Activated CD4-positive, alpha-beta memory T cell treated with anti-CD3 and anti-CD28 coated beads, Interleukin-2, amount 10 ng/mL, durations not matched to agents 7 days and 5 days (primary cell): Measurements from ENCODE around the gene ANKRD22. TPM values are rescaled to one million over a fixed set of nuclear protein-coding genes. Genes with fewer than 3 reads are reported as not detected.
A peak's percentile ranks its signal among the peaks of the same experiment; 100 is the strongest.

ENCODE experiments used
- CTCF ChIA-PET: fragments of 350-600 bp; sonication (Branson Sonifier 250); formaldehyde crosslinking; loops from one replicate; lab custom pipeline; 2021; ENCODE audit warnings: antibody characterized with exemption, inconsistent platforms; lab: Charles Lee
- POLR2A ChIA-PET: fragments of 350-600 bp; sonication (Branson Sonifier 250); formaldehyde crosslinking; loops from one replicate; lab custom pipeline; 2021; ENCODE audit warnings: antibody characterized with exemption; lab: Charles Lee
- DNase-seq: peaks from one replicate; pipeline ENCODE4 v3.0.0-alpha.2; 2020
- H3K27ac Mint-ChIP-seq: one replicate; pipeline ENCODE4 v1.8.0; 2021; ENCODE audit warnings: mild to moderate bottlenecking, mixed read lengths
- H3K27me3 Mint-ChIP-seq: one replicate; pipeline ENCODE4 v1.8.0; 2021; ENCODE audit warnings: mixed read lengths
- H3K36me3 Mint-ChIP-seq: one replicate; pipeline ENCODE4 v1.8.0; 2021; ENCODE audit warnings: low read depth, mixed read lengths
- H3K4me1 Mint-ChIP-seq: one replicate; pipeline ENCODE4 v1.8.0; 2021; ENCODE audit warnings: mixed read lengths
- H3K4me3 Mint-ChIP-seq: one replicate; pipeline ENCODE4 v1.8.0; 2021; ENCODE audit warnings: mild to moderate bottlenecking, mixed read lengths
- H3K9me3 Mint-ChIP-seq: one replicate; pipeline ENCODE4 v1.8.0; 2021; ENCODE audit warnings: mixed read lengths
- total RNA-seq, 2 experiments: library from RNA; stranded (reverse); gene quantifications; one replicate each; pipeline ENCODE4 v1.2.3, GENCODE V29; 2021

ANKRD22 gene
- total RNA-seq, 2 experiments from 2014 or later, result 0.15 to 0.18 TPM

DNA sequence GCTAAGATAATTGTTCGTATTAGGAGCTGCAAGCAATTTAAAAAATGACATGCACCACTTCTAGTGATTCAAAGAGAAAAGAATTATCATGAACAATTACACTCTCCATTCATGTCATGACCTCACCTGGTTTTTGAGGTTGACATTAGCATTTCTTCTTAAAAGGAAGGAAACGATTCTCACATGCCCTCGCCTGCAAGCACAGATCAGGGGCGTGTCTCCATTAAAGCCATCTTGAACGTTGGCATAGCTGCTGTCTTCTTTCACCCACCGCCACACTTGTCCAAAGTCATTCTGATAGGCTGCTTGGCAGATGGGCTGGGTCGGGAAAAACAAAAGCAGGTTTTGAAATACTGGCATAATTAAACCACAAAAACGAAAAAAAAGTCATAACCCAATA, 19.9 kb downstream of the ANKRD22 start:
- Mint-ChIP-seq H3K9me3 (no peaks in the 10 kb centered on the region), H3K4me1 (peaks cover 60% of the 10 kb centered on the region), H3K4me3 (peak overlapping the region; percentile 13), H3K36me3 (peaks cover 4% of the 10 kb centered on the region), H3K27me3 (no peaks in the 10 kb centered on the region), H3K27ac (peak overlapping the region; percentile 55)
- DNase-seq, result peak; percentile 70
- CTCF ChIA-PET, result interaction anchor here (0.7 to 2.3 kb wide), 7 partner anchors 21 to 387 kb away, joined by 3 to 14 read pairs (median 4); partner anchors contain the start of gene CH25H
- POLR2A ChIA-PET, result interaction anchor here (0.8 to 2.7 kb wide), 11 partner anchors 10 to 583 kb away, joined by 3 to 18 read pairs (median 4); partner anchors contain the start of genes FAS, IFIT5 and STAMBPL1

DNA sequence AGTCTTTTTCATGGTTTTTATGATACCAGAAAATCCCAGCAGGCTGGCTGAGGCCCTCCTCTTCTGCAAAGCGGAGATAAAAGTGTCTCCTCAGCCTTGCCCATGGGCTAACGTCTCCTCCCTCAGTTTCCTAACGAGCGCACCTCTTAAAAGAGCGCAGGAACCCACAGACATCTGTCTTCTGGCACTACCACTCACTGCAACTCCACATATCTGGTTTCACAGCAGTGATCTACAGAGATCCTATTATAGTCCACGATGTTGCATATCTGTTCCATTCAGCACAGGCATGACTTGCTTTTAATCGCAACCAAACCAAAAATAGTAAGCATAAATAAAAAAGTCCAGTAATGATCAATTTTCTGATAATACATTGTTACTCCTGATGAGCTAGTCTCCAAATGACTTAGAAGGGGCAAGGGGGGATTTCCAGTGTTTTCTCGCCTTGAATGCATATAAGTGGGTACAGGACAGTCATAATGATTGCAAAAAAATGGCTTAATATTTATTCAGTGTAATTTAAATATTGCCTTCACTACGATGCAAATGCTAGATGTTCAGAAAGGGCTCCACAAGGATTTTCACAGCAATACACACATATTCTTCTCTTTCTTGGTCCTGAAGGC, 20.9 kb downstream of the ANKRD22 start:
- peak overlapping the region; percentile 43 for H3K27ac Mint-ChIP-seq
- peaks cover 69% of the 10 kb centered on the region for H3K4me1 Mint-ChIP-seq
- ChIA-PET CTCF (interaction anchor here (0.7 to 2.3 kb wide), 6 partner anchors 22 to 388 kb away, joined by 3 to 14 read pairs (median 4); partner anchors contain the start of gene CH25H), POLR2A (interaction anchor here (0.9 to 2.7 kb wide), 11 partner anchors 11 to 584 kb away, joined by 3 to 18 read pairs (median 4); partner anchors contain the start of genes FAS, IFIT5 and STAMBPL1)
- H3K36me3 Mint-ChIP-seq, result peaks cover 11% of the 10 kb centered on the region
- H3K9me3 Mint-ChIP-seq, result no peaks in the 10 kb centered on the region
- H3K27me3 Mint-ChIP-seq, result no peaks in the 10 kb centered on the region
- DNase-seq, result no peak
- H3K4me3 Mint-ChIP-seq, result no peak overlapping the region

DNA sequence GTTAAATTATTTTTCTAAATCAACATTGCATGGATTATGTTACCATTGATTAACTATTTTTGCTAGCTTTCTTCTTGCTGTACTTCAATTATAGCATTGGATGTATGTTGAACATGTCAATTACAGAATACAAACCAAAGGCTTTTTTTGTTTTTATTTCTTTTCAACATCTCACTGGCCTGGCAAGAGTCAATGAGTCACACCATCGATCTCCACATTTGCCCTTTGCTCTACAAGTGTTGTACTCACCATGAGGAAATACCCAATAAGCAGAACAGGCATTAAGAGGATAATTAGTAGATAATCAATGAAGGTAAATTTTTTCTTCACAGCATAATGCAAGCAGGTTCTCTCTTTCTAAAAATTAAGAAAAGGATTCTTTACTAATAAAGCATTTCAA, 23.3 kb downstream of the ANKRD22 start:
- peaks cover 80% of the 10 kb centered on the region for H3K4me1 Mint-ChIP-seq
- no peak overlapping the region for H3K27ac Mint-ChIP-seq
- POLR2A ChIA-PET, result no interaction called here
- H3K27me3 Mint-ChIP-seq, result no peaks in the 10 kb centered on the region
- CTCF ChIA-PET, result interaction anchor here (0.8 to 4.3 kb wide), 2 partner anchors 19 to 105 kb away, joined by 3 to 19 read pairs; no protein-coding TSS in a partner anchor
- H3K9me3 Mint-ChIP-seq, result no peaks in the 10 kb centered on the region
- no peak for DNase-seq
- no peak overlapping the region for H3K4me3 Mint-ChIP-seq
- H3K36me3 Mint-ChIP-seq, result peaks cover 11% of the 10 kb centered on the region

DNA sequence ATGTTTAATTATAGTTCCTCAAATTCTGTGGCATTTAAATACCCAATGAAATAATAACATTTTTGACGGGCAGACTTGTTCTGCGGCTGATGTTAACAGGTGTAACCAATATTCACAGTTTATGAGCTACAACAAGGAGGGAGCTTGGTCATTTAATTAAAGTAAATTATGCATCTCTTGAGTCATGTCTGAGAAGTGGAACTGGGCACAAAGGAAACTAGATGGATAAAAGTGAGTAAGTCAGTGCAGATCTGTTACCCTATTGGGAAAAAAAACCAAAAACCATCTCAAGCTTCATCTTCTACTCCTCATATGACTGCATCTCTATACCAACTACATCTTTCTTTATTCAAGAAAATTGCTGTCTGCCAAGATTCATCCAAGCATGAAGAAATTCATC, 24.0 kb downstream of the ANKRD22 start:
- no peak overlapping the region for H3K27ac Mint-ChIP-seq
- CTCF ChIA-PET, result interaction anchor here (0.8 to 4.3 kb wide), 3 partner anchors 8 to 106 kb away, joined by 3 to 19 read pairs (median 14); no protein-coding TSS in a partner anchor

DNA sequence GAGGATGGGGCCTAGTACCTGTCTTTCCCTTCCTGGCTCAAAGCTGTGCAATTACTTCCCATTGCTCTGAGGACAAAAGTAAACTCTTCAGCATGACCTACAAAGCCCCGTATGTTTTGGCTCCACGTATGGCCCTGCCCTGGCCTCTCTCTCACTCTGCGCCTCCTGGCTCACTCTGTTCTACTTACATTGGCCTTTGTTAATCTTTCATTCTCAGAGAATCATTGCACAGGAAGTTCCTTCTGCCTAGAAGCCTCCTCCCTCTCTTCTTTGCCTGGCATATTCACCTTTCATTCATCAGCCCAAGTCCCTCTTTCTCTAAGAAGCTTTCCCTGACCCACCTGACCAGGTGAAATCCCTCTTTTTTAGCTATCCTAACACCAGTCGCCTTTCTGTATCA, 25.3 kb downstream of the ANKRD22 start:
- CTCF ChIA-PET, result interaction anchor here (2.1 to 4.3 kb wide), 3 partner anchors 9 to 244 kb away, joined by 4 to 19 read pairs (median 14); partner anchors contain the start of gene RNLS
- Mint-ChIP-seq H3K27ac (peak overlapping the region; percentile 47), H3K4me3 (no peak overlapping the region), H3K9me3 (no peaks in the 10 kb centered on the region), H3K27me3 (no peaks in the 10 kb centered on the region), H3K36me3 (peaks cover 11% of the 10 kb centered on the region), H3K4me1 (peaks cover 64% of the 10 kb centered on the region)
- no peak for DNase-seq
- POLR2A ChIA-PET, result interaction anchor here (0.8 to 1.3 kb wide), 3 partner anchors 8 to 54 kb away, joined by 3 to 6 read pairs (median 3); partner anchors contain the start of gene STAMBPL1

More for the DNA sequence above, 24.0 kb downstream of the ANKRD22 start:
- H3K4me3 Mint-ChIP-seq, result no peak overlapping the region
- POLR2A ChIA-PET, result interaction anchor here (1.3 kb wide), 1 partner anchor 53 kb away, joined by 6 read pairs; the partner anchor contains the start of gene STAMBPL1
- peaks cover 74% of the 10 kb centered on the region for H3K4me1 Mint-ChIP-seq
- no peak for DNase-seq
- peaks cover 11% of the 10 kb centered on the region for H3K36me3 Mint-ChIP-seq
- no peaks in the 10 kb centered on the region for H3K27me3 Mint-ChIP-seq
- H3K9me3 Mint-ChIP-seq, result no peaks in the 10 kb centered on the region

DNA sequence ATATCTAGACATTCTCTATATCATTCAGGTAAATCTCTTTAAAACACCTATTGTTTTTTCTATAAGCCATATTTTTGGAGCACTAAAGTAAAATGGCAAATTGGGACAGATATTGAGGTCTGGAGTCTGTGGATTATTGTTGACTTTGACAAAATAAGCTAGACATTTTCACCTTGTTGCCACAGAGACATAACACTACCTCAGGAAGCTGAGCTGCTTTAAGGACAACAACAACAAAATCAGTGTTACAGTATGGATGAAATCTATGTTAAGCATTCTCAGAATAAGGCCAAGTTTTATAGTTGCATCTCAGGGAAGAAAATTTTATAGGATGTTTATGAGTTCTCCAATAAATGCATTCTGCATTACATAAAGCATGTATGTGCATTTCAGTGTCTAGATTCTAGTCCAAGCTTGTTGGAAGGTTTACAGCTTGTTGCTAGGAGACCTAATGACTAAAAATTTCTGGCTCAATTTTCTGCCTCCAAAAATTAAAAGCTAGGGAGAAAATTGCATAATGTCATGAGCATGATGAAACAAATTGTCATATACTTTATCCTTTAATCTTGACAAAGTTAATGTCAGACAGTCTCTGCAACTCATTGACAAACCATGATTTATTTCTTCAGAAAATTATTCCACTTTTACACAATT, 30.8 kb downstream of the ANKRD22 start:
- H3K4me3 Mint-ChIP-seq, result no peak overlapping the region
- H3K27me3 Mint-ChIP-seq, result peaks cover 2% of the 10 kb centered on the region
- POLR2A ChIA-PET, result interaction anchor here (1.3 to 1.7 kb wide), 2 partner anchors 59 to 959 kb away, joined by 3 to 5 read pairs; partner anchors contain the start of gene STAMBPL1
- no peak overlapping the region for H3K27ac Mint-ChIP-seq
- CTCF ChIA-PET, result interaction anchor here (1.1 to 3.2 kb wide), 3 partner anchors 11 to 61 kb away, joined by 3 to 19 read pairs (median 16); partner anchors contain the start of gene LIPN
- no peaks in the 10 kb centered on the region for H3K9me3 Mint-ChIP-seq
- H3K36me3 Mint-ChIP-seq, result no peaks in the 10 kb centered on the region
- DNase-seq, result no peak
- H3K4me1 Mint-ChIP-seq, result peaks cover 23% of the 10 kb centered on the region

DNA sequence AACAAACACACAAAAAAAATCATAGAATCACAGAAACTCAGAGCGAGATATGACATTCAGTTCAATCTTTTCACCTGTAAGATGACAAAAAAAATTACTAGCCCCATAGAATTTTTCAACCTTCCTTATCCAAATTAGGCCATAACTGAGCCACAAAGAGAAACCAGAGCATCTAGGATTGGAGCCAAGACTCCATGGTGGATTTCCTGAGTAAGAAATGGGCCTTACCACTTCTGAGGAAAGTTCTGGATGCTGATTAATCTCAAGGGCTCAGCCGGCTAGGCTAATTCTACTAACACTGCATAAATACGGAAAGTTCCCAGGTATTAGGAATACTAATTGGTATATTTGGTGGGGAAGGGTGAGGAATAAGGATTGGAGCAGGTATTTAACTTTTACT, 32.4 kb downstream of the ANKRD22 start:
- DNase-seq, result no peak
- Mint-ChIP-seq H3K27ac (no peak overlapping the region), H3K36me3 (no peaks in the 10 kb centered on the region), H3K27me3 (peaks cover 2% of the 10 kb centered on the region), H3K9me3 (no peaks in the 10 kb centered on the region), H3K4me3 (no peak overlapping the region), H3K4me1 (peaks cover 9% of the 10 kb centered on the region)
- ChIA-PET CTCF (no interaction called here), POLR2A (no interaction called here)

DNA sequence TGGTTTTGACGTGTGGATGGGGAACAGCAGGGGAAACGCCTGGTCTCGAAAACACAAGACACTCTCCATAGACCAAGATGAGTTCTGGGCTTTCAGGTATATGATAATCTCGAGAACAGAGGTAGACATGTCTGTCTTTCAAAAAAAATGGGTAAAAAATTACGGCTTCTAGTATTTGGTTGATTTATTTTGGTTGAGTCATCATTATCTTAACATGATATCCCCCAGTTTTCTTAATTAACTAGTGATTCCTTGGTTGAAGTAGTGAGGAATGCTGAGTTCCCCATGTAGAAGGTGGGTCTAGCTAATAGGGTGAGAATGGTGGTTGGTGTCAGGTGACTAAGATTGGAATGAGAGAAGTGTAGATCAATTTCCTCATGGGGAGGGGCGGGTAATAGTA, 38.4 kb downstream of the ANKRD22 start:
- H3K27me3 Mint-ChIP-seq, result peaks cover 10% of the 10 kb centered on the region
- no peaks in the 10 kb centered on the region for H3K9me3 Mint-ChIP-seq
- CTCF ChIA-PET, result interaction anchor here (1.1 to 1.4 kb wide), 2 partner anchors 22 to 84 kb away, joined by 5 read pairs; no protein-coding TSS in a partner anchor

DNA sequence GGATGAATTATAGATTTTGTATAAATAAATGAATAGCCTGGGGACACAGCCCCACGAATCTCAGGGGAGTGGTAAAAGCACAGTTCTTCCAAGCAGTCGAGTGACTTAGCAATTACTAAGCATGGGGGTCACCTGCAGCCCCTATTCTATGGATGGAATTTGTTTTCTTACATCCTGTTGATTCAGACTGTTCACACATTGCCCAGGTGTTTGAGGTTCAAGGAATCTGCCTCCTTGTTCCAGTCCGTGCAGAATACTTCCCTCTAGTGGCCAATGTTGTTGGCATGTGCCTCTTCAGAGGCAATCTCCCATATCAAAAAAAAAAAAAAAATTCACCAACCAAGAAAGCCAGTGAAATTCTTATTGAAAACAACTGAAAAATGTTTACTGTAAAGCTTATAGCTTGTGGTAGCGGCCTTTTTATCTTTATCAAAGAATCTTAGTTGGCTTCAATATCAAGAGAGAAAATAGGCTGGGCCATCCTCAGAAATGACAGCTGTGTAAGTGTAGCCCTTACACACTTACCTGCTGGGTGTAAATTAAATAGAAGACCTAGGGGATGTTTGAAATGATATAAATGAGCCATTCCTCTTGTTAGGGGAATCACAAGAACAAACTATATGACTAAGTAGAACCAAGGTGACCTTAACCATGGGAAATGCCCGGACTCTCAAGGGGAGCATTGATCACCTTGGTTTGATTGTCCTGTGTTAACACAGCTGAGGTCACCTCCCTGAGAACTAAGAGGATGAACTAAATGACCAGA, 41.3 kb downstream of the ANKRD22 start:
- no peaks in the 10 kb centered on the region for H3K9me3 Mint-ChIP-seq
- CTCF ChIA-PET, result interaction anchor here (0.7 to 2.7 kb wide), 20 partner anchors 11 to 830 kb away, joined by 3 to 16 read pairs (median 4); no protein-coding TSS in a partner anchor

More for the DNA sequence above, 38.4 kb downstream of the ANKRD22 start:
- DNase-seq, result no peak
- POLR2A ChIA-PET, result no interaction called here
- H3K4me1 Mint-ChIP-seq, result peaks cover 7% of the 10 kb centered on the region
- no peak overlapping the region for H3K27ac Mint-ChIP-seq
- no peak overlapping the region for H3K4me3 Mint-ChIP-seq
- no peaks in the 10 kb centered on the region for H3K36me3 Mint-ChIP-seq

DNA sequence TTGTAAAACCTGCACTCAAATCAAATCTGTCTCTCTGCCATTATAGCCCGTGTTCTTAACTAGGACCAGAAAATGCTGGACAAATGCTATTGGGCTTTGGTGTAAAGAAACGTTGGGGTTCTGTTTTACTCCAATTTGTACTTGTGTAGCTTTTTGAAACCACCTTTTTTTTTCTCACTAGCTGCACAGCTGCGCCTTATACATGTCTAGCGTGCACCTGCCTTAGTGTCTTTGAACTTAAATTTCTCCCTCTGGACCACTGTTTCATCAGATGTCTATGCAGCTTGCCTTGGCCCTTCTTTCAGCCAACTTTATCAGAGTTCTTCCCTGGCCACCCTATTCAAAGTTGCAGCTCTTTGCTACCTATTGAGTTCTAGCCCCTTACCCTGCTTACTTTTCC, 42.0 kb downstream of the ANKRD22 start:
- POLR2A ChIA-PET, result no interaction called here
- CTCF ChIA-PET, result interaction anchor here (0.8 to 2.7 kb wide), 7 partner anchors 12 to 125 kb away, joined by 3 to 16 read pairs (median 3); no protein-coding TSS in a partner anchor
- Mint-ChIP-seq H3K36me3 (no peaks in the 10 kb centered on the region), H3K27ac (no peak overlapping the region), H3K4me3 (no peak overlapping the region), H3K9me3 (no peaks in the 10 kb centered on the region), H3K27me3 (peaks cover 8% of the 10 kb centered on the region), H3K4me1 (peaks cover 3% of the 10 kb centered on the region)
- no peak for DNase-seq

More for the DNA sequence above, 41.3 kb downstream of the ANKRD22 start:
- POLR2A ChIA-PET, result no interaction called here
- H3K36me3 Mint-ChIP-seq, result no peaks in the 10 kb centered on the region
- H3K4me3 Mint-ChIP-seq, result no peak overlapping the region
- H3K27ac Mint-ChIP-seq, result no peak overlapping the region
- peaks cover 3% of the 10 kb centered on the region for H3K4me1 Mint-ChIP-seq
- peak; percentile 32 for DNase-seq
- H3K27me3 Mint-ChIP-seq, result peaks cover 8% of the 10 kb centered on the region

DNA sequence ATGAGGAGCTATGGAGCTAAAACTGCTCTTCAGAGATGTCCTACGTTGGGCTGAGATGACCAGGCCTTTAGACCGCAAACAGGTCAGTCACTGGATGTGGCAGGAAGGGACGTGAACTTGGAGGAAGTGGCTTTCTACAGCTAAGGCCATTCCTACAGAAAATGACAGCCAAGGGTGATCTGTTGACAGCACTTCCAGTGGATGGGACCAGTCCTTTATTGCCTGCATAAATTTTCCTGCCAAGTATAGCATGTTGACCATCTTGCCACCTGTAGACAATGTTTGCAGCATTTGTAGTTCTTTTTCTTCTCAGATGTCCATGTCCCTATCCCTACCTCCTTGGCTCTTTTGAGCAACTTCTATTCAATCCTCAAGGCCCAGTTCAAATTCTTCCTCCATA, 45.7 kb downstream of the ANKRD22 start:
- H3K4me3 Mint-ChIP-seq, result no peak overlapping the region
- H3K4me1 Mint-ChIP-seq, result peaks cover 3% of the 10 kb centered on the region
- no peaks in the 10 kb centered on the region for H3K9me3 Mint-ChIP-seq
- ChIA-PET CTCF (no interaction called here), POLR2A (no interaction called here)
- H3K27me3 Mint-ChIP-seq, result peaks cover 14% of the 10 kb centered on the region
- no peaks in the 10 kb centered on the region for H3K36me3 Mint-ChIP-seq
- no peak for DNase-seq
- no peak overlapping the region for H3K27ac Mint-ChIP-seq

DNA sequence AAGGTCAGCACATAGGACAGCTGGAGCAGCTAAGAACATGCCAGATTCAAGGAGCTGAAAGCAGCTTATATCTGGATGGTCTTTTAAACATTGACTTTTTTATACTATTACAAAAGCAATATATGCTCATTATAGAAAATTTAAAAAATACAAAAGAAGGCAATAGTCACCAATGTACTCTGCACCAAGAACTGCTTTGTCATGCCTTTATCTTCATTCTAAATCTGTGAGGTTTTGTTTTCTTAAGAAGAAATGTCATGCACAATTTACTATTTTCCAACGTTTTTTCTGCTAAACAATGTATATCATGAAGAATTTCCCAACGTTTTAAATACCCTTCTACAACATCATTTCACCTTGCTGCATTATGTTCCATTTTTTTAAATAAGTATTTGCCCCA, 46.3 kb downstream of the ANKRD22 start:
- no peaks in the 10 kb centered on the region for H3K9me3 Mint-ChIP-seq
- no peak for DNase-seq
- H3K27ac Mint-ChIP-seq, result no peak overlapping the region
- POLR2A ChIA-PET, result no interaction called here
- peaks cover 14% of the 10 kb centered on the region for H3K27me3 Mint-ChIP-seq
- CTCF ChIA-PET, result interaction anchor here (1.3 kb wide), 1 partner anchor 30 kb away, joined by 5 read pairs; no protein-coding TSS in a partner anchor
- H3K36me3 Mint-ChIP-seq, result no peaks in the 10 kb centered on the region
- H3K4me1 Mint-ChIP-seq, result peaks cover 8% of the 10 kb centered on the region
- H3K4me3 Mint-ChIP-seq, result no peak overlapping the region
